HG03045 (cell line): ENCODE measurements around the gene CXCL16.
A peak's percentile ranks its signal among the peaks of the same experiment; 100 is the strongest.

Experiments used
- ATAC-seq: cut with Tn5 transposase; IDR thresholded peaks from one replicate; pipeline ENCODE4 v1.9.1; 2021; ENCODE audit warnings: mild to moderate bottlenecking, moderate library complexity; ENCODE audit not compliant: unreplicated experiment

Gene CXCL16

DNA sequence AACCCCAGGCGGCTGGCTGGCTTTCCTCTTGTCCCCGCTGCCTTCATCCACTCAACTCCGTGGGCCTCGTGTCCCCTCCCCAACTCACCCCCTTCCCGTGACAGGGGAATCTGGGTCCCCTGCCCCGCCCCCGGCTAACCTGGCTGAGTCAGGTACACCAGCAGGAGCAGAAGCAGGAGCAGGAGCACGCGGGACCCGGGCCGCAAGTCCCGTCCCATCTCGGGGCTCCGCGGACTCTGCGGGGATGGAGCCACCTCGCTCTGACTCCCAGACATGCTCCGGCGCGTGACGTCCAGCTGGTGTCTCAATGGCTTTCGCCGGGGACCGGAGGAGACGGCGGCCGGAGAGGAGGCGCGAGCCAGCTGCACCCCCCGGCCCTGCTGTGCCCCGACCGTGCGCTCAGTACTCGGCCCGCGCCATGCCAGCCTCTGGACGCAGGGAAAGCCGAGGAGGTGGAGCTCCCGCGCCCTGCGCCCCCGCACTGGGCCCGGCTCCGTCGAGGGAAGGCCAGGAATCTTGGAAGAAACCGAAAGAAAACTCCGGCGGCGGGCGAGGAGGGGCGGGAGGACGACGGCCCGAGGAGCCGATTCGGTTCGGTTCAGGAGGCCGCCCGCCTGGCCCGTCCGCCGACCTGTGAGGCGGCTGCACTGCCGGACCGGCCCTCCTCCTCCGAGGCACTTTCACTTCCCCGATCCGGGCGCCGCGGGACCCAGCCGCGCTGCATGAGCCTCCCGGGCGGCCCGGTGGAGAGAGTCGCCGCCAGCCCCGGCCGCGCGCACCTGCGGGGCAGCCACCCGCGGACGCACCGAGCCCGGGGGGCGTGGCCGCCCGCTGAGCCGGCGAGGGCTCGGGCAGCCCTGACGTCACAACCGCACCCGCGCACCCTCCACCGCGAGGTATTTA lies at the start of gene CXCL16, which contains the start of gene ZMYND15:
TSS of gene CXCL16 (minus strand) at position 807 of the 903 bp plus-strand sequence. CDS start at position 218, 589 bp downstream.
TSS of gene ZMYND15 (plus strand) at position 712 of the 903 bp plus-strand sequence. CDS start 716 bp downstream, outside the sequence.
- ATAC-seq = peak; percentile 54

GRCh38 chr17:4788807-4789700 lies 49.3 kb upstream of the CXCL16 start, which contains the start of gene GLTPD2:
GLTPD2 (plus strand) TSS chr17:4788964; CDS start chr17:4789012, 48 bp downstream.
- ATAC-seq = no peak

DNA sequence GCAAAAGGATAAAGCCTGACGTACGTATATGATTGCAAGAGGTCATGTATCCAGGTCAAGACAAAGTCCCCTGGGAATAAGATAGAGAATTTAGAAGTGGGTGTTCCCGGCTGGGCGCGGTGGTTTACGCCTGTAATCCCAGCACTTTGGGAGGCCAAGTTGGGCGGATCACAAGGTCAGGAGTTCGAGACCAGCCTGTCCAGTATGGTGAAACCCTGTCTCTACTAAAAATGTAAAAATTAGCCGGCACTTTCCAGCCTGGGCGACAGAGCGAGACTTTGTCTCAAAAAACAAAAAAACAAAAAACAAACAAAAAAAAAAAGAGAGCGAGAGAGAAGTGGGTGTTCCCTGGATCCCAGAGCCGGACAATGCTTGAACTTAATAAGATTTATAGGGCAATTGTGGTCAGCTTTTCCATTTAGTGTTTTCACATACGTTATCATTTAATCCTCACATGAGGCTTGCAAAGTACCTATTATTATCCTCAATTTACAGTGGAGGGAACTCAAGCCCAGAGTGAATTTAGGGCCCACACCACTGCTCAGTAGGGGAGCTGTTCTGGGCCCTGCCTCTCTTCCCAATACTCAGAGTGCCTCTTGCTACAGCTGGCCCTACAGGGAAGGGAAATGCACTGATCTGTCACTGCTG lies 48.6 kb upstream of the CXCL16 start:
- ATAC-seq = no peak

GRCh38 chr17:4786516-4786915 lies 46.8 kb upstream of the CXCL16 start:
- ATAC-seq = no peak

DNA sequence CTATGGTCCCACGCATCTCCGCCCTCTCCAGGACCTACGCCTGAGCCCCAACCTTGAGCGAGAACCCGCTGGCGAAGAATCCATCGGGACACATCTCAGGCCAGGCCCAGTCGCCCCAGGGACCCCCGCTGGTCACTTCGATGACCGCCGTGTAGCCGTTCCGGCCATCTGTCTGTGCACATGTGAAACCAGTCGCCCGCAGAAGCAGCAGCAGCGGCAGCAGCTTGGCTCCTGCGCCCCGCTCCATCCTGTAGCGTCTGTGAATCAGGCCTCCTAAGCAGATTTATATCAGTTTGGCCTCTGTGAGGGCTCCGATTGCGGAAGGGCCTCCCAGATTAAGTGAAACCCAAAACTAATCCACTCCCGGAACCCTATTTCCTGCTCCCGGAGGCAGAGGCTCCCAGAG lies 46.4 kb upstream of the CXCL16 start, which contains the start of gene VMO1:
TSS of gene VMO1 (minus strand) at position 259 of the 406 bp plus-strand sequence. CDS start at position 247, 12 bp downstream.
- ATAC-seq = no peak

DNA sequence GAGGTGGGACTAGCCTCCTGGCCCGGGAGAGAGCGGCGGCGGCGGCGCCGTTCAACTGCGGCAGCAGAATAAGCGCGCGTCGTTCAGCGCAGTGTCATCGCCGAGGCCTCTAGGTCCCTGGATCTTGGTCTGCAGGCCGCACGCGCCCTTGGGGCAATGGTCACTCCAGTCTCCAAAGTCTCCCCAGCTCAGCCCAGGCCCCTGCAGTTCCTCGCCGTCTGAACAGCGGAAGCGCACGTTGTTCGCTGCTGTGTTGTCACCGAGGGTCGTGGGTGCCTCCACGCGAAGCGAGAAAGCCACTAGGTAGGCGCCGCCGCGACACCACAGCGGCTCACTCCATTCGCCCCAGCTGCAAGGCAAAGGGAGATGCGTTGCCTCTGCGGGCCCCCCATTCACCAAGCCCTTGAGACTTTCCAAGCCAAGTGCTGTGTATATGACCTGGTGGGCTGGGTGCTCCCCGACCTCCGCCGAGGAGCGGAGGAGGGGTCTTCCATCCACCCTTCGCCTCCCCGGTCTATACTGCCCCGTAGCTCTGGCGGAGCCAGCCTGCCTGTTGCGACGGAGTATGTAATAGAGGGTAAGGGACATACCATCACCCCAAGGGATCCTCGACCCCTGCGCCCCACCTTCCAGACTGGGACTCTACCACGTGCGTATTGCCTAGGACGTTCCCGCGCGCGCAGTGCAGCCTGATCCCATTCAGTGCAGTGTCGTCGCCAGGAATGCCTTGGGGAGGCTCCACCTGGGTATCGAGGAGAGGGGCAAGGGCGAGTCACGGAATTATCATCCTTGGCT lies 45.8 kb upstream of the CXCL16 start:
- no peak for ATAC-seq

- ATAC-seq = no peak
These were observed 42.9 kb upstream of the CXCL16 start for GRCh38 chr17:4782652-4783051.

- ATAC-seq = no peak
These were observed 40.7 kb upstream of the CXCL16 start for GRCh38 chr17:4780325-4780955.

DNA sequence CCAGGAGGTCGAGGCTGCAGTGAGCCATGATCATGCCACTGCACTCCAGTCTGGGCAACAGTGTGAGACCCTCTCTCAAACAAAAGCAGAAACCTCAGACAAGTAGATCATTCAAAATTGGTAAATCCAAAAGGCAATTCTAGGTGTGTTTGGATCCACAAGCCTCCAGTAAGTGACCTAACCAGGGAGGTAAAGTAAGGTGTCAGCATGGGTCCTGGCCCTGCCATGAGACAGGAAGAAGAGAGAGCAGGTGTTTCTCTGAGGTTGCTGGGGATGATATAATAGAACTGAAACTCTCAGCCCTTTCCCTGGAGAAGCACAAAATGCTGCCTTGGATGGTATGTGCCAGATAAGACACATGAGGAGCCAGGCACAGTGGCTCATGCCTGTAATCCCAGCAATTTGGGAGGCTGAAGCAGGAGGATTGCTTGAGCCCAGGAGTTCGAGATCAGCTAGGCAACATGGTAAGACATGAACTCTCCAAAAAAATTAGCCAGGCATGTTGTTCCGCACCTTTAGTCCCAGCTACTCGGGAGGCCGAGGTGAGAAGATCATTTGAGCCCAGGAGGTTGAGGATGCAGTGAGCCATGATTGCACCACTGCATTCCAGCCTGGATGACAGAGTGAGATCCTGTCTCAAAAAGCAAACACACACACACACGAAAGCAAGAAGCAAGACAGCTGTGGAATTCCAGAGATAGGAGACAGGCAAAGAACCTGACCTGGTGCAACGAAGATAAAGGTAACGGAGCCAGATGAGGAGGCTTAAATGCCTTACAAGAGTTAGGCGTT lies 38.4 kb upstream of the CXCL16 start:
- ATAC-seq = no peak

GRCh38 chr17:4772235-4772613 lies 32.5 kb upstream of the CXCL16 start:
- ATAC-seq = no peak

- ATAC-seq = no peak
These were observed 31.9 kb upstream of the CXCL16 start, which contains the start of gene TM4SF5 for GRCh38 chr17:4771519-4772234. TM4SF5 (plus strand) TSS chr17:4771886; CDS start chr17:4771923, 37 bp downstream.

- no peak for ATAC-seq
These were observed 29.9 kb upstream of the CXCL16 start for GRCh38 chr17:4769628-4770027.

GRCh38 chr17:4768298-4768697 lies 28.6 kb upstream of the CXCL16 start:
- no peak for ATAC-seq

- no peak for ATAC-seq
These were observed 27.0 kb upstream of the CXCL16 start for GRCh38 chr17:4766723-4767122.

DNA sequence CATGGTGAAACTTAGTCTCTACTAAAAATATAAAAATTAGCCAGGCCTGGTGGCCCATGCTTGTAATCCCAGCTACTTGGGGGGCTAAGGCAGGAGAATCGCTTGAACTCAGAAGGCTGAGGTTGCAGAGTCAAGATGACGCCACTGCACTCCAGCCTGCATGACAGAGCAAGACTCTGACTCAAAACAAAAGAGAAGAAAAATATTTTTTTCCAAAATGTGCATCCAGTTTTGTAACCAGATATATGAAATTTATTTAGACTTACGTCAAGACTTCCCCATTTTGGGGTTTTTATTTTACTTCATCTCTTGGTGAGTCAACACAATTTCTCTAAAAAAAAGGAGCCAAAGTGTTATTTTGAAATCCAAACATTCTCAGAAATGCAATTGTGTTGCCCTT lies 26.5 kb upstream of the CXCL16 start:
- ATAC-seq = no peak

- no peak for ATAC-seq
These were observed 24.9 kb upstream of the CXCL16 start for GRCh38 chr17:4764595-4764994.

DNA sequence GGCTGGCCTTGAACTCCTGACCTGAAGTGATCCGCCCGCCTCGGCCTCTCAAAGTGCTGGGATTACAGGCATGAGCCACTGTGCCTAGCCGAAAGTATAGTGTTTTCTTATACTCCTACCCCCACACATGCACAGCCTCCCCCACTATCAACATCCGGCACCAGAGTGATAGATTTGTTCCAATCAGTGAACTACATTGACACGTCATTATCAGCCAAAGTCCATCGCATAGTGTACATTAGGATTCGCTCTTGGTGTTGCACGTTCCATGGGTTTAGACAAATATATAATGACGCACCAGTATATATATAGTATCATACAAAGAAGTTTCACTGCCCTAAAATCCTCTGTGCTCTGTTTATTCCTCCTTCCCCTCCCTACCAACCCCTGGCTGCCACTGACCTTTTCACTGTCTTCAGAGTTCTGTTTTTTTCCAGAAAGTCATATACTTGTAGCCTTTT lies 20.1 kb upstream of the CXCL16 start:
- ATAC-seq = no peak

DNA sequence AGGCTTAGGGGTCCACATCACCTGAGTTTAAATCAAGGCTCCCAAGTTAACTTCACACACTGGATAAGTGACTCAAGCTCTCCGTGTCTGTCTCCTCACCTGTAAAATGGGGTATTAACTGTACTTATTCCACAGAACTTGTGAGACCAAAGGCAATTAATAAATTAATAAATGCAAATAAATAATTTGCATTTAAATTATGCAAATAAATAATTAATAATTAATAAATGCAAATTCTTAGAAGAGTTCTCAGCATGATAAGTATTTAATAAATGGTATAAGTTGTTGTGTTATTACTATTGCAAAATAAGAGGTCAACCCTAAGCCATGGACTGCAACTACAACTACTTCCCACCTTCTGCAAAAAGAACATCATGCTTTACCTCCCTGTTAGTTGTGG lies 13.7 kb upstream of the CXCL16 start:
- no peak for ATAC-seq
